ENCODE results near the gene SDHB.
"Not testable (repeated sequence)": the region's sequence is repeated elsewhere in the genome, so short reads cannot be mapped to it uniquely, and the experiment has no call there.

DNA sequence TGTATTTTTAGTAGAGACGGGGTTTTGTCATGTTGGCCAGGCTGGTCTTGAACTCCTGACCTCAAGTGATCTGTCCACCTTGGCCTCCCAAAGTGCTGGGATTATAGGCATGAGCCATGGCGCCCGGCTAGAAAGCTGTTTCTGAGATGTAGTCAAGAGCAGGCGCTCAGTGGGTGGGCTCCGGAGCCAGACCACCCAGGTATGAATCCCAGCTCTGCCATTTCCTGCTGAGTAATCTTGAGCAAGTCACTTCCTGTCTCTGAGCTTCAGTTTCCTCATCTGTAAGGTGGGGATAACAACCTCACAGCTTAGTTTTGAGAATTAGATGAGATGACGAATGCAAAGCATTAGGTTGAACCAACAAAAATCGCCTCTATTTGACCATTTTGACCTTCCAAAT is 8.9 kb upstream of the SDHB start:
- not testable (repeated sequence) for TF ChIP-seq SUZ12 (IDR thresholded peaks at IDR 0.05; ENCODE audit: extremely low read depth, insufficient read depth, insufficient read length); YY1 (IDR thresholded peaks at IDR 0.05; ENCODE audit: insufficient read depth, insufficient read length); ZNF274 (IDR thresholded peaks at IDR 0.05; ENCODE audit: low read depth, low read length)
